ENCODE results near the gene VCL. TPM values are rescaled to one million over a fixed set of nuclear protein-coding genes. Genes with fewer than 3 reads are reported as not detected.
"Not testable (repeated sequence)": the region's sequence is repeated elsewhere in the genome, so short reads cannot be mapped to it uniquely, and the experiment has no call there.

Gene VCL
- total RNA-seq, 1 experiment from 2014 or later: 106 TPM

DNA sequence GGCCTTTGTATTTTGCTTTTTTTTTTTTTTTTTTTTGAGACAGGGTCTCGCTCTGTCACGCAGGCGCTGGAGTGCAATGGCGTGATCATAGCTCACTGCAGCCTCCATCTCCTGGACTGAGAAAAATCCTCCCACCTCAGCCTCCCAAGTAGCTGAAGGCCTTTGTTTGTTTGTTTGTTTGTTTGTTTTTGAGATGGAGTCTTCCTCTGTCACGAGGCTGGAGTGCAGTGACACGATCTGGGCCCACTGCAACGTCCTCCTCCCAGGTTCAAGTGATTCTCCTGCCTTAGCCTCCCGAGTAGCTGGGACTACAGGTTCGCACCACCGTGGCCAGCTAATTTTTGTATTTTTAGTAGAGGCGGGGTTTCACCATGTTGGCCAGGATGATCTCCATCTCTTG is 2.3 kb downstream of the VCL start:
- Histone ChIP-seq H3K27ac (ENCODE audit: low read depth, low read length) (peak overlapping the region; percentile 50; the same call in 1 of the 2 replicates), H3K4me3 (replicated peaks in 1 of 2; ENCODE audit: low read depth in 1 of 2, low read length in 2 of 2) (peak overlapping the region in 1 of 2 experiments; percentile 95; a peak in 1 of 4 replicates), H3K4me2 (ENCODE audit: low read length) (peak overlapping the region; percentile 81; the same call in 1 of the 2 replicates), H3K4me1 (ENCODE audit: control insufficient read depth in 1 of 2, insufficient read depth in 2 of 2, low read length in 2 of 2) (peaks cover 13 to 54% of the 10 kb centered on the region in 2 experiments), H3K79me2 (ENCODE audit: insufficient read depth, low read length) (peaks cover 73% of the 10 kb centered on the region), H3K9ac (ENCODE audit: low read length) (0 out of 2 replicates have a peak overlapping the region, but pooled peaks have one; percentile 98)
- TF ChIP-seq POLR2AphosphoS5 (IDR thresholded peaks at IDR 0.05; ENCODE audit: low read depth, low read length): 0 out of 2 replicates have a peak, but pooled peaks have one; percentile 19
- H3K9me2 ChIP-seq (ENCODE audit: insufficient read depth); H3K27me3 ChIP-seq (ENCODE audit: insufficient read depth, low read length); BruUV-seq (replicated peaks); DNase-seq (ENCODE audit: low read depth, low spot score); H2AFZ ChIP-seq (ENCODE audit: low read depth, low read length, poor library complexity, severe bottlenecking); ATAC-seq; H3K36me3 ChIP-seq (ENCODE audit: control insufficient read depth in 1 of 2, insufficient read depth in 2 of 2, low read length in 2 of 2); RAD21 ChIA-PET (ENCODE audit: low non-redundant PET in 1 of 2, low total read pairs in 2 of 2, uncharacterized antibody in 2 of 2, unreplicated experiment in 2 of 2); H4K20me1 ChIP-seq (ENCODE audit: insufficient read depth); intact Hi-C loops (cut with micrococcal nuclease); H3K9me3 ChIP-seq (ENCODE audit: control insufficient read depth in 1 of 2, insufficient read depth in 1 of 2, low read depth in 1 of 2, low read length in 2 of 2): not testable (repeated sequence)
- CTCF ChIA-PET: interaction anchor here (0.9 to 1.7 kb wide), 4 partner anchors 9 to 114 kb away, joined by 3 to 4 read pairs (median 4); no protein-coding TSS in a partner anchor
- POLR2A ChIA-PET: interaction anchor here (1.2 to 1.7 kb wide), 5 partner anchors 25 to 113 kb away, joined by 4 to 9 read pairs (median 6); no protein-coding TSS in a partner anchor

DNA sequence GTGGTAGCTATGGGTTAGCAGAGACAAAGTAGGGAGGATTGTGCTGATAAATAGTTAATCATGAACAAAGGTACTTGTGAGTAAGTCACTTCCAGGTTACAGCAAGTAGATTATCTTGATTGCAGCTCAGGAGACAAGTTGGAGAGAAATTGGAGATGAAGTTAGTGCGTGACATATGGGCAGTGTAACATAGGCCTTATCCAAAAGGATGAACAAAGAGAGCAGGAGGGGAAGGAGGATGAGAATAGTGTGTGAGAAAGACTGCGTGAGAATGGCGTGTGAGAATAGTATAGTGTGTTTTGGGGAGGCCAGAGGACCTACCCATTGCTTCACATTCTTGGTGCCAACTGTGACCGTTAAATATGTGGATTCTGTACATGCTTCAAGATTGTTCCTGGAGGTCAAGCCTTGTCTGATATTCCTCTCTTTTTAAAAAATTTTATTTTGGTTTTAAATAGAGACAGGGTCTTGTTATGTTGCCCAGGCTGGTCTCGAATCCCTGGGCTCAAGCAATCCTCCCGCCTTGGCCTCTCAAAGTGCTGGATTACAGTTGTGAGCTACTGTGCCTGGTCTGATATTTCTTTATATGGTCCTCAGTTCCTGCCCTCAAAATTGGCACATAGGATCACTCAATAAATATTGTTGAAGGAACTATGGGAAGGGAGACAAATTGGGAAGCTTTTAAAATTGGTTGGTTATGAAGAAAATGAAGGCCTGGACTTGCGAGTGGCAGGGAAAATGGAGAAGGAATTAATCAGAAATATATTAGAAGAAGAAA is 3.2 kb downstream of the VCL start:
- Histone ChIP-seq H3K4me1 (ENCODE audit: control insufficient read depth in 1 of 2, insufficient read depth in 2 of 2, low read length in 2 of 2) (peaks cover 16 to 56% of the 10 kb centered on the region in 2 experiments), H3K27ac (ENCODE audit: low read depth, low read length) (no peak overlapping the region)
- no peak for TF ChIP-seq POLR2AphosphoS5 (IDR thresholded peaks at IDR 0.05; ENCODE audit: low read depth, low read length)
- TF ChIP-seq ELF1 (IDR thresholded peaks at IDR 0.05; ENCODE audit: borderline replicate concordance, low read depth): no peak
- no peak for TF ChIP-seq JUND (IDR thresholded peaks at IDR 0.05)
- TF ChIP-seq, protein P1, sequence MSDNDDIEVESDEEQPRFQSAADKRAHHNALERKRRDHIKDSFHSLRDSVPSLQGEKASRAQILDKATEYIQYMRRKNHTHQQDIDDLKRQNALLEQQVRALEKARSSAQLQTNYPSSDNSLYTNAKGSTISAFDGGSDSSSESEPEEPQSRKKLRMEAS (IDR thresholded peaks at IDR 0.05): no peak
- no peak for TF ChIP-seq TCF7L2 (IDR thresholded peaks at IDR 0.05; ENCODE audit: borderline replicate concordance, extremely low read depth, insufficient read depth, insufficient read length)
- TF ChIP-seq, protein P2, sequence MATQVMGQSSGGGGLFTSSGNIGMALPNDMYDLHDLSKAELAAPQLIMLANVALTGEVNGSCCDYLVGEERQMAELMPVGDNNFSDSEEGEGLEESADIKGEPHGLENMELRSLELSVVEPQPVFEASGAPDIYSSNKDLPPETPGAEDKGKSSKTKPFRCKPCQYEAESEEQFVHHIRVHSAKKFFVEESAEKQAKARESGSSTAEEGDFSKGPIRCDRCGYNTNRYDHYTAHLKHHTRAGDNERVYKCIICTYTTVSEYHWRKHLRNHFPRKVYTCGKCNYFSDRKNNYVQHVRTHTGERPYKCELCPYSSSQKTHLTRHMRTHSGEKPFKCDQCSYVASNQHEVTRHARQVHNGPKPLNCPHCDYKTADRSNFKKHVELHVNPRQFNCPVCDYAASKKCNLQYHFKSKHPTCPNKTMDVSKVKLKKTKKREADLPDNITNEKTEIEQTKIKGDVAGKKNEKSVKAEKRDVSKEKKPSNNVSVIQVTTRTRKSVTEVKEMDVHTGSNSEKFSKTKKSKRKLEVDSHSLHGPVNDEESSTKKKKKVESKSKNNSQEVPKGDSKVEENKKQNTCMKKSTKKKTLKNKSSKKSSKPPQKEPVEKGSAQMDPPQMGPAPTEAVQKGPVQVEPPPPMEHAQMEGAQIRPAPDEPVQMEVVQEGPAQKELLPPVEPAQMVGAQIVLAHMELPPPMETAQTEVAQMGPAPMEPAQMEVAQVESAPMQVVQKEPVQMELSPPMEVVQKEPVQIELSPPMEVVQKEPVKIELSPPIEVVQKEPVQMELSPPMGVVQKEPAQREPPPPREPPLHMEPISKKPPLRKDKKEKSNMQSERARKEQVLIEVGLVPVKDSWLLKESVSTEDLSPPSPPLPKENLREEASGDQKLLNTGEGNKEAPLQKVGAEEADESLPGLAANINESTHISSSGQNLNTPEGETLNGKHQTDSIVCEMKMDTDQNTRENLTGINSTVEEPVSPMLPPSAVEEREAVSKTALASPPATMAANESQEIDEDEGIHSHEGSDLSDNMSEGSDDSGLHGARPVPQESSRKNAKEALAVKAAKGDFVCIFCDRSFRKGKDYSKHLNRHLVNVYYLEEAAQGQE (IDR thresholded peaks at IDR 0.05; ENCODE audit: low read depth): no peak
- no peak for TF ChIP-seq YY1 (IDR thresholded peaks at IDR 0.05; ENCODE audit: extremely low read depth, insufficient replicate concordance, low read depth, low read length)
- TF ChIP-seq ZNF274 (IDR thresholded peaks at IDR 0.05; ENCODE audit: low read depth, low read length): no peak
- TF ChIP-seq EGR1 (IDR thresholded peaks at IDR 0.05; ENCODE audit: low read depth): no peak
- no peak for TF ChIP-seq ZFX (IDR thresholded peaks at IDR 0.05)
- no peak for TF ChIP-seq FOSL1 (IDR thresholded peaks at IDR 0.05; ENCODE audit: low read depth)
- no peak for TF ChIP-seq CEBPB (IDR thresholded peaks at IDR 0.05; ENCODE audit: low read depth)
- no peak for TF ChIP-seq SP1 (IDR thresholded peaks at IDR 0.05; ENCODE audit: low read depth)
- TF ChIP-seq RAD21 (IDR thresholded peaks at IDR 0.05; ENCODE audit: low read depth): no peak

More for the DNA sequence above, 3.2 kb downstream of the VCL start:
- RAD21 ChIA-PET (ENCODE audit: low non-redundant PET in 1 of 2, low total read pairs in 2 of 2, uncharacterized antibody in 2 of 2, unreplicated experiment in 2 of 2): no interaction called here
- no peak overlapping the region for H2AFZ ChIP-seq (ENCODE audit: low read depth, low read length, poor library complexity, severe bottlenecking)
- H3K79me2 ChIP-seq (ENCODE audit: insufficient read depth, low read length): peaks cover 82% of the 10 kb centered on the region
- H4K20me1 ChIP-seq (ENCODE audit: insufficient read depth): peaks cover 9% of the 10 kb centered on the region; the same call in 1 of the 2 replicates
- DNase-seq (ENCODE audit: low read depth, low spot score) (no peak), ATAC-seq (no peak)
- POLR2A ChIA-PET: interaction anchor here (1.1 to 1.7 kb wide), 2 partner anchors 77 to 114 kb away, joined by 4 read pairs; no protein-coding TSS in a partner anchor
- no peaks in the 10 kb centered on the region for H3K27me3 ChIP-seq (ENCODE audit: insufficient read depth, low read length)
- peaks cover 0 to 3% of the 10 kb centered on the region in 2 experiments; a peak in 1 of 4 replicates for H3K36me3 ChIP-seq (ENCODE audit: control insufficient read depth in 1 of 2, insufficient read depth in 2 of 2, low read length in 2 of 2)
- H3K4me2 ChIP-seq (ENCODE audit: low read length): 0 out of 2 replicates have a peak overlapping the region, but pooled peaks have one; percentile 11
- no peak overlapping the region for H3K4me3 ChIP-seq (replicated peaks in 1 of 2; ENCODE audit: low read depth in 1 of 2, low read length in 2 of 2)
- no peaks in the 10 kb centered on the region for H3K9me2 ChIP-seq (ENCODE audit: insufficient read depth)
- no TSS peak for BruUV-seq (replicated peaks)
- no peaks in the 10 kb centered on the region for H3K9me3 ChIP-seq (ENCODE audit: control insufficient read depth in 1 of 2, insufficient read depth in 1 of 2, low read depth in 1 of 2, low read length in 2 of 2)
- CTCF ChIA-PET: interaction anchor here (0.9 kb wide), 1 partner anchor 45 kb away, joined by 3 read pairs; no protein-coding TSS in a partner anchor
- intact Hi-C loops (cut with micrococcal nuclease): no loop called here
- H3K9ac ChIP-seq (ENCODE audit: low read length): no peak overlapping the region

Measured in HCT116 (cell line).